GM12878 (cell line): Measurements from ENCODE around the gene FGF19. TPM values are rescaled to one million over a fixed set of nuclear protein-coding genes. Genes with fewer than 3 reads are reported as not detected.

ENCODE experiments used
- ATAC-seq: fragments of 200-7000 bp; cut with Tn5 transposase; 3 replicates; pipeline ENCODE4 v1.9.1; 2020; ENCODE audit warnings: mild to moderate bottlenecking, moderate library complexity
- BruUV-seq: library from RNA; stranded (reverse); fragments of 400-500 nt; replicated peaks from 2 replicates; lab custom pipeline; 2021; lab: Mats Ljungman, UMichigan
- CTCF ChIA-PET: fragments of 300-600 bp; sonication (Branson Sonifier 250); formaldehyde crosslinking; extraction: SDS; loops from one replicate; lab custom pipeline; 2021; ENCODE audit warnings: inconsistent platforms; lab: Yijun Ruan, JAX
- POLR2A ChIA-PET: fragments of 350-600 bp; formaldehyde crosslinking; extraction: SDS; loops from one replicate; lab custom pipeline; 2021; ENCODE audit warnings: inconsistent platforms; lab: Charles Lee
- RAD21 ChIA-PET: fragments of 300-600 bp; sonication (Branson Sonifier 250); formaldehyde crosslinking; loops from one replicate; lab custom pipeline; 2023; ENCODE audit warnings: antibody characterized with exemption; ENCODE audit not compliant: unreplicated experiment; lab: Charles Lee
- SMC1A ChIA-PET: fragments of 300-600 bp; sonication (Branson Sonifier 250); formaldehyde crosslinking; loops from one replicate; lab custom pipeline; 2023; ENCODE audit not compliant: unreplicated experiment, uncharacterized antibody; lab: Charles Lee
- DNase-seq: peaks from one replicate; pipeline ENCODE4 v3.0.0-alpha.2; 2011; ENCODE audit warnings: low read depth, low spot score
- FAIRE-seq: peaks from 3 replicates; lab custom pipeline; 2011; peaks lifted over from hg19 to GRCh38; lab: Jason Lieb, UNC
- H2AFZ ChIP-seq: 2 replicates; pipeline ENCODE4 v1.6.0; 2011; ENCODE audit warnings: low read depth, low read length, control low read depth; ENCODE audit not compliant: control insufficient read depth
- H3K27ac ChIP-seq: 2 replicates; pipeline ENCODE4 v1.5.1; 2011; ENCODE audit warnings: control low read depth; ENCODE audit not compliant: control insufficient read depth, insufficient read depth
- H3K27me3 ChIP-seq, 2 experiments: replicated peaks in 1 of 2; 2 replicates each; pipeline versions ENCODE4 v1.6.0 to v1.6.1; 2011; ENCODE audit warnings: low read length in 1 of 2; ENCODE audit not compliant: control insufficient read depth in 2 of 2, insufficient read depth in 2 of 2
- H3K36me3 ChIP-seq, 2 experiments: 2 replicates each; pipeline ENCODE4 v1.5.1; 2011; ENCODE audit warnings: low read length in 1 of 2; ENCODE audit not compliant: control insufficient read depth in 2 of 2, insufficient read depth in 2 of 2
- H3K4me1 ChIP-seq: 2 replicates; pipeline ENCODE4 v1.6.1; 2011; ENCODE audit warnings: mild to moderate bottlenecking, low read length, moderate library complexity, mixed read lengths; ENCODE audit not compliant: control insufficient read depth, insufficient read depth
- H3K4me2 ChIP-seq: 2 replicates; pipeline ENCODE4 v1.6.0; 2011; ENCODE audit warnings: control low read depth; ENCODE audit not compliant: control insufficient read depth, insufficient read depth
- H3K4me3 ChIP-seq: fragments of 200-600 bp; sonication (generic); 2 replicates; pipeline ENCODE4 v1.5.1; 2016
- H3K79me2 ChIP-seq: 2 replicates; pipeline ENCODE4 v1.6.0; 2011; ENCODE audit warnings: low read length; ENCODE audit not compliant: control insufficient read depth, insufficient read depth
- H3K9ac ChIP-seq: 2 replicates; pipeline ENCODE4 v1.8.0; 2011; ENCODE audit warnings: low read length, control low read depth, mixed read lengths; ENCODE audit not compliant: control insufficient read depth, insufficient read depth
- H3K9me3 ChIP-seq: replicated peaks from 3 replicates; pipeline ENCODE4 v1.5.1; 2011; ENCODE audit warnings: mild to moderate bottlenecking, low read length; ENCODE audit not compliant: control insufficient read depth, insufficient read depth
- H4K20me1 ChIP-seq: 2 replicates; pipeline ENCODE4 v1.6.0; 2011; ENCODE audit not compliant: control insufficient read depth, insufficient read depth
- ATF2 ChIP-seq: IDR thresholded peaks from 2 replicates; pipeline ENCODE4 v1.6.1; 2012; ENCODE audit warnings: low read length, inconsistent platforms
- BCLAF1 ChIP-seq: fragments of 450-650 bp; IDR thresholded peaks from 2 replicates; pipeline ENCODE4 v1.6.1; 2017; ENCODE audit warnings: antibody characterized with exemption, mild to moderate bottlenecking, moderate library complexity
- BHLHE40 ChIP-seq, 2 experiments: fragments of 450-650 bp in 1 of 2; IDR thresholded peaks; 2 replicates each; pipeline ENCODE4 v1.6.1; 2011 to 2017; ENCODE audit warnings: low read depth in 2 of 2, borderline replicate concordance in 1 of 2, improper control_type of control experiment in 1 of 2, low read length in 1 of 2, mild to moderate bottlenecking in 1 of 2
- HCFC1 ChIP-seq: fragments of 150-350 bp; IDR thresholded peaks from 2 replicates; pipeline ENCODE4 v1.6.1; 2014; ENCODE audit warnings: low read length
- JUND ChIP-seq: IDR thresholded peaks from 2 replicates; pipeline ENCODE4 v1.6.1; 2012; ENCODE audit warnings: low read depth, mild to moderate bottlenecking, low read length, improper control_type of control experiment, moderate library complexity
- PAX8 ChIP-seq: fragments of 450-650 bp; IDR thresholded peaks from 2 replicates; pipeline ENCODE4 v1.6.1; 2017; ENCODE audit warnings: mild to moderate bottlenecking, moderate library complexity
- POLR2AphosphoS5 ChIP-seq: IDR thresholded peaks from 2 replicates; pipeline ENCODE4 v1.6.1; 2011; ENCODE audit warnings: mild to moderate bottlenecking, low read length, inconsistent platforms
- SKIL ChIP-seq: fragments of 450-650 bp; IDR thresholded peaks from 2 replicates; pipeline ENCODE4 v1.6.1; 2017; ENCODE audit warnings: mild to moderate bottlenecking, low read depth, inconsistent platforms; ENCODE audit not compliant: poor library complexity, severe bottlenecking
- SREBF1 ChIP-seq: IDR thresholded peaks from 2 replicates; pipeline ENCODE4 v1.6.1; 2012; ENCODE audit warnings: mild to moderate bottlenecking, low read length
- STAT1 ChIP-seq: fragments of 450-650 bp; conservative IDR thresholded peaks from 2 replicates; pipeline ENCODE4 v1.6.1; 2014; ENCODE audit warnings: antibody characterized with exemption, mild to moderate bottlenecking
- TARDBP ChIP-seq: IDR thresholded peaks from 2 replicates; pipeline ENCODE4 v1.6.1; 2016; ENCODE audit warnings: borderline replicate concordance
- ZNF592 ChIP-seq: fragments of 450-650 bp; IDR thresholded peaks from 2 replicates; pipeline ENCODE4 v1.6.1; 2017; ENCODE audit warnings: mild to moderate bottlenecking, moderate library complexity
- WGBS: methylation state at CpG from one replicate; pipeline ENCODE4 v1.1.6; 2016; ENCODE audit warnings: low lambda C conversion rate; ENCODE audit not compliant: insufficient replicate concordance, insufficient coverage; ENCODE audit errors: missing lambda C conversion rate; 5-methylcytosine and 5-hydroxymethylcytosine counted together
- in situ Hi-C: fragments of 300-500 bp; cut with MboI; formaldehyde crosslinking; loops from 9 replicates; pipeline ENCODE4 v1.14.3; 2018; ENCODE audit warnings: mixed read lengths
- intact Hi-C: fragments of 100-400 bp; cut with micrococcal nuclease; formaldehyde crosslinking; loops from one replicate; pipeline ENCODE4 v1.14.2; 2022; ENCODE audit not compliant: unreplicated experiment
- polyA plus RNA-seq, 11 experiments: library from polyadenylated mRNA; depleted of rRNA in 4 of 11; unstranded in 6 of 11; stranded (reverse) in 5 of 11; fragments of >200 nt; fragmentation: Nextera tagmentation in 4 of 11; fragmentation: Illumina TruSeq in 1 of 11; extraction: Ambion mirVana in 4 of 11; extraction: Trizol in 1 of 11; gene quantifications; 1 replicate in 1 of 11; 2 replicates in 10 of 11; pipeline versions ENCODE4 v1.2.1 to v1.2.3, GENCODE V29; 2011 to 2016; ENCODE audit warnings: inconsistent platforms in 2 of 11, missing spikeins in 2 of 11, low read depth in 1 of 11
- total RNA-seq, 4 experiments: library from RNA; depleted of rRNA in 3 of 4; stranded (reverse); fragments of >200 nt in 3 of 4; fragmentation: Illumina TruSeq in 1 of 4; extraction: Trizol in 1 of 4; gene quantifications; 2 replicates each; pipeline versions ENCODE4 v1.2.1 to v1.2.3, GENCODE V29; 2013 to 2021

The FGF19 gene
- total and polyA plus RNA-seq, 10 of the 15 experiments (the other 5 are each of a cell fraction or from before 2014, with no cell fraction given) = 0.08 TPM; not detected in 9

- ChIA-PET POLR2A (no interaction called here), SMC1A (no interaction called here), RAD21 (no interaction called here), CTCF (interaction anchor here (0.8 to 0.9 kb wide), 2 partner anchors 22 to 1205 kb away, joined by 3 read pairs; no protein-coding TSS in a partner anchor)
- ATAC-seq (no peak), DNase-seq (no peak), FAIRE-seq (no peak)
- Histone ChIP-seq H2AFZ (no peak overlapping the region), H3K4me1 (no peaks in the 10 kb centered on the region; the same call in 1 of the 2 replicates), H3K79me2 (no peaks in the 10 kb centered on the region), H3K27ac (no peak overlapping the region), H4K20me1 (no peaks in the 10 kb centered on the region), H3K27me3 (no peaks in the 10 kb centered on the region), H3K9me3 (no peaks in the 10 kb centered on the region), H3K9ac (no peak overlapping the region), H3K36me3 (no peaks in the 10 kb centered on the region), H3K4me2 (no peak overlapping the region), H3K4me3 (no peak overlapping the region)
- WGBS = 56% methylated on average over 37 of the region's 37 CpGs
- in situ Hi-C loops (no loop called here), intact Hi-C loops (no loop called here)
- no TSS peak for BruUV-seq
- TF ChIP-seq JUND = no peak
- TF ChIP-seq BHLHE40 (IDR thresholded peaks at IDR 0.05; ENCODE audit: borderline replicate concordance in 1 of 2, low read depth in 2 of 2, low read length in 1 of 2) = no peak
- no peak for TF ChIP-seq ZNF592
- TF ChIP-seq TARDBP = no peak
- TF ChIP-seq POLR2AphosphoS5 = no peak
- TF ChIP-seq HCFC1 = no peak
- TF ChIP-seq PAX8 = no peak
- TF ChIP-seq STAT1 = no peak
- TF ChIP-seq SKIL = no peak
- TF ChIP-seq SREBF1 = no peak
- no peak for TF ChIP-seq ATF2
- no peak for TF ChIP-seq BCLAF1
These were observed 54.9 kb downstream of the FGF19 start for GRCh38 chr11:69648679-69649575.
